Suppressor macrophage treated with lipopolysaccharide for 4 hours (primary cell): ENCODE results near the gene CCNYL1.
A peak's percentile ranks its signal among the peaks of the same experiment; 100 is the strongest.
"Not testable (repeated sequence)": the region's sequence is repeated elsewhere in the genome, so short reads cannot be mapped to it uniquely, and the experiment has no call there.

ENCODE experiments used
- DNase-seq: peaks from one replicate; pipeline ENCODE4 v3.0.0-alpha.2; 2020

Gene CCNYL1

DNA sequence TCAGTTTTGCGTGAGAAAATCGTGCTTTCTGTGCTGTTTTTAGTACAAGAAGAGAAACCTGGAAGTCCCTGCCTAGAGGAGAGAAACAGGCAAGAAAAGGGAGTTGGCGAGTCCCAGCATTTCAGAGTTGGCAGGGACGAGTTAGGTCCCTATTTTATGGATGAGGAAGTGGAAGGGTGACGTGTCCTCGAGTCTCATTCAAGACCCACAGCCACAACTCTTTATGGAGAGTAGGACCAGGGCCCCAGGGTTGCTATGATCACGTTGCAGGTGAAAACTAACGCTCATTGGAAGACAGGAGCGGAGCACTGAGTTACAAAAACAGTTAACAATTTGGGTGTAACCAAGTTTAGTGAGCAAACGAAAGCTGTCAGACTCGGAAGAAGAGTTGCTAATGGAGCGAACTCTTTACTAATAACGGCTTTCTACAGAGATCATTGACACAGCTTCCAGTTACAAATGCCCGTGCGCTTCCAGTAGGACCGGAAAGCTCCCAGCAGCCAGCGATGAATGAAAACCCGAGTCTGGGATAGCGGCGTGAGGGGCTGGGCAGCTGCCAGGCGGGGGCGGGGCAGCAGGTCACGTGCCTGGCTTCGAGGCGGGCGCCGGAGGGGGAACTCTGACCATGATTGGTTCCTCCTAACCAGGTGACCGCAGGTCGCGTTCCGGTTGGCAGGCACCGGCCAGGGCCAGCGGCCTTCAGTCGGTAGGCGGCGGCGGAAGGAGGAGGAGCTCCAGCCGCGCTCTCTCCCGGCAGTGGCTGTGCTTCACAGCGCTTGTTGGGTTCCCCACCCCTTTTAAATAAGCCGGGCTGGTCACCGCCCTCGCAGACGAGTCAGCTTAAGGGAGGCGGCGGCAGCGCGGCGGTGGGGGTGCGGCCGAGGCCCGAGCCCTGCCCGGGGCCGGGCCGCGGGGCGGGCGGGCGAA is at the start of gene CCNYL1:
Gene CCNYL1, plus strand, starts transcription at position 827 of the 927 bp plus-strand sequence. CDS start 257 bp downstream, outside the sequence.
- DNase-seq, result peak; percentile 99

DNA sequence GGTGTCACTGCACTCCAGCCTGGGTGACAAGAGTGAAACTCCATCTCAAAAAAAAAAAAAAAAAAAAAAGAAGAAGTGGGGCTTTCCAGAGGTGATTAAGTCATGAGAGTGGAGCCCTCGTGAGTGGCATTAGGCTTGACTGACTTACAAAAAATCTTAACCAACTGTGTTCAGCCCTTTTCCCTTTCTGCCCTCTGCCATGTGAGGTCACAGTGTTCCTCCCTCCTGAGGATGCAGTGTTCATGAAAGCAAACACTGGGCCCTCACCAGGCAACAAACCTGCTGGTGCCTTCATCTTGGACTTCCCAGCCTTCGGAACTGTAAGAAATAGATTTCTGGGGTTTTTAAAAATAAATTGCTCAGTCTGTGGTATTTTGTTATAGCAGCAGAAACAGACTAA is 49.2 kb upstream of the CCNYL1 start:
- DNase-seq, result peak; percentile 93

DNA sequence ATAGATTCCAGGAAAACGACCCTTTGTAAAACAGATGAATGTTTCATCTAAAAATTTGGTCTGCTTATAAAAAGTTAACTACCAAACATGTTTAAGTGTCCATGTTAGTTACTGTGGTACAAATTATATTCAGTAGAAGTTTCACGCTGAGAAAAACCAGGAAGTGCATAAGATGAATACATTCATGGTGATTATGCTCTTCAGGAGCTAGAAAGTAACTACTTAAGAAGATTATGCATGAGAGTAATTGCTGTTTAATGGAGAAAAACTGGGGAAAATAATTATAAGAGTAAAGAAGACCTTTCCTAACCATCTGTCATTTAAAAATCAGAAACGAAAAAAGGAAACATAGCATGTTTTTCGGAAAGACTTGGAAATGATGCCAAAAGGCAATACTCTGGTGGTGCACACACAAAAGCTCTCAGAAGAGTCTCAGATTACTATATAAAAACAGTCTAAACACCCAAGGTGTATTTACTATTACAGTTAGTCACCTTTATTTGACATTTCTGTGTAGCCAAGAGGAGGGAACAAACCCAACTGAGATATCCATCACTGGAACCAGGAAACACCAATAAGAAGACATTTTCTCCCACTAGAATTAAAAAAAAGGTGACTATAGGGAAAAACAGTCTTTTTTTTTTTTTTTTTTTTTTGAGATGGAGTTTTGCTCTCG is 47.4 kb upstream of the CCNYL1 start:
- peak; percentile 28 for DNase-seq

DNA sequence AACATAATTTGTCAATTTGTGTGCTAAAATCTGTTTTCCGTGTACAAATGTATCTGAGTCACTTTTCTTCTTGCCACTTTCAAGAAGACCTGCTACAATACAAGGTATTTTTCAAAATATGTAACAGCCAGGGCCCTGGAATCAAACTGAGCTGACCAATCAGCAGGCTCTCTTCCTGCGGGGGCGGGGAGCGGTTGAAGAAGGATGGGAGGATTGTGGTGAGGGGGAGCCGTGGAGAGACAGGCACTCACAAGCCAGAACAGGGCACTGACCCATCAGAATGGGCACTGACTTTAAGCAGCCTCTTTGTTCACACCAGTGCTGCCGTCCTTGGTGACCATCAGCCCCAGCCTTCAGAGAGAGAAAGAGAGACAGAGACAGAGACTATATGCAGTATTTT is 40.6 kb upstream of the CCNYL1 start:
- DNase-seq, result no peak

DNA sequence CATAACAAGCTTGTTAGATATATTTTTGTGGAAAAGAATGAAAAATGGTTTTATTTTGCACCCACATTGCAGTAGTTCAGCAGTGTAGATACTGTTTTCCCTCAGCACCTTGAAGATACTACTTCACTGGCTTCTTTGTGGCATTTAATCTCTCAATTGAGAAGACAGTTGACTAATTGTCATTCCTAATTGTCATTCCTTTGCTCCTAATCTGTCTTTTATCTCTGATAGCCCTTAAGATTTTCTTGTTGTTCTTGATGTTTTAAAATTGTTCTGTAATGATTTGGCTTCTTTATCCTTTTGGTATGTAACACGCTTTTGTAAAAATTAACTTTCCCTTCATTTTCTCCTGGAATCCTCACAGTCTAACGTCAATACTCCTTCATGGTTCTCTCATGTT is 38.0 kb upstream of the CCNYL1 start:
- no peak for DNase-seq

DNA sequence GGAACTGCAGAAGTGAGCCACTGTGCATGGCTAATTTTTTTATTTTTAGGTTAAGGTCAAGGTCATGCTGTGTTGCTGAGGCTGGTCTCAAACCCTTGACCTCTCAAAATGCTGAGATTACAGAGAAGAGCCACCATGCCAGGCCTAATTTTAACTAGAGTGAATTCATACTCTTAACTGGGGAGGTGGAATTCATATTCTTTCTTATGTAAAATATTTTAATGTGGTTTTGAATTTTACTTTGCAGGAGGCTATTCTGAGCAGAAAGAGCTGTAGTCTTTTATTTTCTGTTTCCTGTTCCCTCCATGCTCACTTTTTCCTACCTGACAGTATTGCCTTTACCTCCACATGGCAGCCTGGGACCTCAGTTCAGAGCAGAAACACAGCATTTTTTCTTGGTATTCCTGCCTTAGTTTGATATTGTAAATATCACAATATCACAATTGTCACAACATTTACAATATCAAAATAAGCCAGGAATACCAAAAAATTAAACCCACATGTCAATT is 37.1 kb upstream of the CCNYL1 start:
- no peak for DNase-seq

DNA sequence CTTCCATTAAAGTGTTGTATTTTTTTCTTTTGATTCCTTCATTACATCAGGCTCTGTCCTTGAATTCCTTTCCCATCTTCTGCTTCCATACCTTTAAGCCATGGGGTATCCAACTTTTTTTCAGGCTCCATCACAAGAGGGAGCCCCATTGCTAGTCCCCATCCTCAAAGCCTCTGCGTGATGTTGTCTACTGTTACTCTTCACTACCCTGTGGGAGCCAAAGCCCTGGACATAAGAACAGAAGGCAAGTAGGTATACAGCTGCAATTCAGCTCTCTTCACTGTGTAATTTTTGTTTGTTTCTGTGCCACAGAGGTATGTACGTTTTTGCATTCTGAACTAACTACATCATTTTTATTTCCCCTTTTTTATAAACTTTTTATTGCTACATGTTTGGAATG is 36.6 kb upstream of the CCNYL1 start:
- no peak for DNase-seq

DNA sequence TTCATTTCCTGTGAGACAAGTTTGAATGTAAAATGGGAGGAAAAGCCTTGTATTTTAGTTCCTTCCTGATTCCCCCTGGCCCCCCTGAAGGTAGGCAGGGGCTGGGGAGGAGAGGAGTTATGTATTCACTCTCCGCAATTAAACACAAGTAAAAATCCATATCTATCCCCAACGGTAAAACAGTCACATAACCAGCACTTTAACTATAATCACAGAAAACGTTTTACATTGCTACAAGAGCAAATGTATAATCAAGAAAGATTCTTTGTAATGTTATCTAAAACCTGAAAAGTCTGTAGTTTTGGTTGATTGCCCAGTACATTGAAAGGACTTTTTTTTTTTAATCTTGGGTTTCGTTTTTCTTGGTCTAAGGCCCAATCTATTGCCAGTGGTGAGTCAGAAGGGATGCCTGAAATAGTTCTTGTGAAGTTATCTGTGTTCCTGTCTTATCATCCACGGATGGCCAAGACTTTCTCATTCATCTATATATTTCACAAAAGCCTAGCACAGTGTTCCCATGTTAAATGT is 34.5 kb upstream of the CCNYL1 start:
- DNase-seq, result no peak

DNA sequence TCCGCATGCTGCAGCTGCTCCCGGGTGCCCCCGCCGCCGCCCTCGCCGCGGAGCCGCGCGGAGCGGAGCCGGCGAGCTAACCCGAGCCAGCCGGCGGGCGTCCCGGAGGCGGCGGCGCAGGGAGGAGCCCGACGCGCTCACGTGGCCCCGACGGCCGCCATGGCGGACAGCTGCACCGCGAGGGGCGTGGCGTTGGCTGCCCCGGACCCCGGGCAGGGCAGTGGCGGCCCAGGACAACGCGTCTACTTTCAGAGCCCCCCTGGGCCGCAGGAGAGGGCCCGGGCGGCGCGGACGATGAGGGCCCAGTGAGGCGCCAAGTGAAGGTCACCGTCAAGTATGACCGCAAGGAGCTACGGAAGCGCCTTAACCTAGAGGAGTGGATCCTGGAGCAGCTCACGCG is 30.0 kb upstream of the CCNYL1 start:
- DNase-seq, result no peak

DNA sequence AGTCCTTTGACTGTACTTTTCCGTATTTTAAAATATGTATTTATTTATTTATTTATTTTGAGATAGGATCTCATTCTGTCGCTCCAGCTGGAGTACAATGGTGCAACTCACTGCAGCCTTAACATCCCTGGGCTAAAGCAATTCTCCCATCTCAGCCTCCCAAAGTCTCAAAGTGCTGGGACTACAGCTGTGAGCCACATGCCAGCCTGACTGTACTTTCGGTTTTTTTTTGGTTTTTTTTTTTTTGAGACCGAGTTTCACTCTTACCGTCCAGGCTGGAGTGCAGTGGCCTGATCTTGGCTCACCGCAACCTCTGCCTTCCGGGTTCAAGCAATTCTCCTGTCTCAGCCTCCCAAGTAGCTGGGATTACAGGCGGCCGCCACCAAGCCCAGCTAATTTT is 28.9 kb upstream of the CCNYL1 start:
- no peak for DNase-seq

DNA sequence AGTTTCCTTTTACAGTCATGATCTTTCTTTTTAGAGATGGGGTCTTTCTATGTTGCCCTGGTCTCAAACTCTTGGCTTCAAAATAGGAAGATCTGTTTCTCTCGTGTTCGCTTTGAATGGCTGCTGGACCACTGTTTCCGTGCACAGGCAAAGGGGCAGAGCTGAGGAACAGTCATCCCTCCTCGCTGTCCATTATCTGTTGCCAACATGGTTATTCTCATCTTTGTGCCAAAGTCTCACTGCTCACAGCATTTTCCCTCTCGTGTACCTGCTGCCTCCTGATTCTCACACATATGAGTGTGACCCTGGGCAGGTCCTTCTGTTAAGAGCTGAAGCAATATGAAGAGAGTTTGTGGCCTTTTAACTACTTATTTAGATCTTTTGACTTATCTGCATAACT is 28.0 kb upstream of the CCNYL1 start:
- no peak for DNase-seq

DNA sequence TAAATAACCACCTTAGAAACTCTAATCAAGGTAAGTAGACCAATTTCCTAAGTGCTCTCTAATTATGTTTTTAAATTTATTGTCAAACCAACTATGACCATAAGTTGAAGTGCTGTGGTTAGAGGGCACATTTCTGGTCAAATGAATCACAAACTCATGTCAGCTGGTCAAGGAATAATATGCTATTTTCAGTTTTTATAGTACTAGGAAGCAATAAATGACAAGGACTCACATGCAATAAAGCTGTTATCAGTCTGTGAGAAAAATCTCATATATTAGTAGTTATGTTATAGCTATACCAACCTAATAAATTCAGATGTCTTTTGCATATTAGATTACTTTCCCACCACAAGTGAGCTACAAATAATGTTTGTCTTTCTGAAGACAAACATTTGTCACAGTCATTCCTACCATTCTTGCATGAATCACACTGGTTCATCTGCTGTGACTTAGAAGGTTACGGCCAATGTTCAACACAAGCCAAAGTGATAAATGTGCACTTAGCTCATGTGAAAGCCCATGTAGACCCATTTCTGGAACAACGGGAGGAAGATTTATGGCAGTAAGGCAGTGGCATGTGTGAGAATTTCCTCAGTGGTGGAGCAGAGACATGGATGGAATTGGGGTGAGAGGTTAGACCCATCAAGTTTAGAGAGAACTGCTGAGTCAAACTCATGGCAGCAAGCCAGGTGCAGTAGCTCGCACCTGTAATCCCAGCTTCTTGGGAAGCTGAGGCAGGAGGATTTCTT is 27.4 kb upstream of the CCNYL1 start:
- peak; percentile 48 for DNase-seq

DNA sequence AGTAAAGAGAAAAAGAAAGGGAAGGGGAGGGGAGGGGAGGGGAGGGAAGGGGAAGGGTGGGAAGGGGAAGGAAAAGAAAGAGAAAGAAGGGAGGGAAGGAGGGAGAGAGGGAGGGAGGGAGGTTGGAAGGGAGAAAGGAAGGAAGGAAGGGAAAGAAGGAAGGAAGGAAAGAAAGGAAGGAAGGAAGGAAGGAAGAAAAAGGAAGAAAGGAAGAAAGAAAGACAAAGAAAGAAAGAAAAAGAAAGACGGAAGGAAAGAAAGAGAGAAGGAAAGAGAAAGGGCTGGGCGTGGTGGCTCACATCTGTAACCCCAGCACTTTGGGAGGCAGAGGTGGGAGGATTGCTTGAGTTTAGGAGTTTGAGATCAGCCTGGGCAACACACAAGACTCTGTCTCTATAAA is 24.6 kb upstream of the CCNYL1 start:
- DNase-seq, result no peak

DNA sequence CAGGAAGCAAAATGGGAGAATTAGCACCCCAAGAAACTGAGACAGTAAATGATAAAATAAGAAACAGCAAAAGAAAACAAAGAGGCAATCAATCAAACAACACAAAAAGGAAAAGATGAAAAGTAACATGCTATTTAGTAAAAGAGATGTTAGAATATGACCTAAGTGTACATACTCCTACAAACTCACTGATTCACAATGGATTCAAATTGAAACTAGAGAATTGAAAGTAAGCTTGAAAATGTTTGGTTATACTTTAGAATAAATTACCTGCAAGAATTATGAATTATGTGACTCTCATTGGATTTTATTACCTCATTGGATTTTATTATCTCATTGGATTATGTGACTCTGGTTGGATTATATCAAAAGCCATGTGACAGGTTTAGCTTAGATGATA is 22.8 kb upstream of the CCNYL1 start:
- peak; percentile 31 for DNase-seq

DNA sequence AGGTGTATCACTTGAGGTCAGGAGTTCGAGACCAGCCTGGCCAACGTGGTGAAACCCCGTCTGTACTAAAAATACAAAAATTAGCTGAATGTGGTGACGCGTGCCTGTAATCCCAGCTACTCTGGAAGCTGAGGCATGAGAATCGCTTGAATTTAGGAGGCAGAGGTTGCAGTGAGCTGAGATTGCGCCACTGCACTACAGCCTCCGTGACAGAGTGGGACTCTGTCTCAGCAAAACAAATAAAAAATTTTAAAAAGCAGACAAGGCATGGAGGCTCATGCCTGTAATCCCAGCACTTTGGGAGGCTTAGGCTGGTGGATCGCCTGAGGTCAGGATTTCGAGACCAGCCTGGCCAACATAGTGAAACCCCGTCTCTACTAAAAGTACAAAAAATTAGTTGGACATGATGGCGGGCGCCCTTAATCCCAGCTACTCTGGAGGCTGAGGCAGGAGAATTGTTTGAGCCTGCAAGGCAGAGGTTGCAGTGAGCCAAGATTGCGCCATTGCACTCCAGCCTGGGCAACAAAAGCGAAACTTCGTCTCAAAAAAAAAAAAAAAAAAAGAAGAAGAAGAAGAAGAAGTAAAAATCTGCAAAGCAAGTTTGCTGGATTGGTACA is 20.5 kb upstream of the CCNYL1 start:
- peak; percentile 21 for DNase-seq

DNA sequence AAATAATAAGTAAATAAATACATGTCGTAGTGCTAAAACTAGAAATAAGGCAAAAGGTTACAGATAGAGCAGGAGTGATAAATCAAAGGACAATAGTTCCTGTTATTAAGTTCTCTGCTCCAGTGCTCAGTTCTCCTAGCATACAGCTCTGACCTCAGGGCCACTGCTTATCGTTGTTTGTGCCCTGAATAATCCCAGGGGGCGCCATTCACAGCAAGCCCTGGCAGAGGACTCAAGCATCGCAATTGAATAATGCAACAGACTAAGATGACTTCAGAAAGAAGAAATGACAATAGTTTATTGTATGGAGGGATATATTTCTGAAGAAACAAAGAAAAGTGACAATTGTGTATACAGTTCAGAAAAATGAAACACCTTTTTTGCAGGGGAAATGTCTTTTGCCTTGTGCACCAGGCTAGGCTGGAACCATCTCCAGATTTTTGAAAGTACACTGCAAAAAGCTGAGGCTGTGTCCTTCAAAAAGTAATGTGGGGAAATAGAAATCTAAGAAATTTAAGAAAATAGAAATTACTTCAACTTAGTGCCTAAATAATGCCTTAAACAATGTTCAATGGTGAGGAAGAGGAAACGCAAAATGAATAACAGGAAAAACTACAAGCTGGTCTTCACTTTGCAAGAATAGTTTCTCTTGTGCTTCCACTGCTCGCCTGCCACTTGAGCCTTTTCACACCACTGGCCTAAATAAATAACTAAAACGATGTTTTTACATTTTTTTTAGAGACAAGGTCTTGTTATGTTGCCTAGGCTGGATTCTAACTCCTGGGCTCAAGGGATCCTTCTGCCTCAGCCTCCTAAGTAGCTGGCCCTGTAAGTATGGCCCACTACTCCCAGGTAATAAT is 19.0 kb upstream of the CCNYL1 start:
- peak; percentile 71 for DNase-seq

DNA sequence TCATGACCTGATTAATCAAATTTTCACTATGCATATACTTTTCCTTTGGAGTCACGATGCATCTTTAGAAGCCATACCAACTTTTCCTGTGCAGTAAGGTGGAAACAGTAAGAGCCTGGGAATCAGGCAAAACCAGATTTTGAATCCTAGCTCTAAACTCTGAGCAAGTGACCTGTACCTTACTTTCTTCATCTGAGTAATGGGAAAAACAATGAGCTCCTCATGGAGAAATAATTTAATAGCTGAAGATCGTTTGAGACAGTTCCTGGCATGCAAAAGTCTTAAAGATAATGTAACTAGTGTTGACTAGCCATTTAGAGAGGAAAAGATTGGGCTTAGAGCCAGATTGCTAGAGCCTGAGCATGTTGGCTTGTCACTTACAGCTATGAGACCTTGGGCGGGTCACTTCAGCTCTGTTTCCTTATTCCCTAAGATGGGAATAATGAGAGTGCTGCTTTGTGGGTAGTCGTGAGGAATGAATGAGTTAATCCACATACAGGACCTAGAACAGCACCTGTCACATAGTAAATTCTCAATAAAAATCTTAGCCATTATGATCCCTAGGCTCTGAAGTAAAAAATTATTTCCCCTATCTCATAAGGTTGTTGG is 17.7 kb upstream of the CCNYL1 start:
- DNase-seq, result no peak

DNA sequence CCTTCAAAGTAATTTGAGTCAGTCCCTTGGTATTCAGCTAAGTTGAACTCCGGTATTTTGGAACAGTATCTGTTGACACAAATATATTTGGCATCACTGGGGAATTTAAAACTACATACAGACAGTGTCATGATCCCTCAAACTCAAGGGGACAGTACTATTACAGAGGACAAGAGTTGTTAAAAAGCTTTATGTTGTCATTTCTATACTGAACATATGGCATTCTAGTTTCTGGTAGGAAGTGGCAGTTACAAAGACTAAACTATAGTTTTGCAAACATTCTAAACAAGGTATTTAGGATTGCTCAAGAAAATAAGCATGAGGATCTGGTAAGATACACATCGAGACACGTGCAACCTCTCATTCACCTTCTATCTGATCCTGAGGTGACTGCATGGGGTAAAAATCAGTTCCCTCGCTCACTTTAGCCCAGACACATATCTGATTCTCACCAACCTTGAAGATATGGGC is 16.6 kb upstream of the CCNYL1 start:
- no peak for DNase-seq

DNA sequence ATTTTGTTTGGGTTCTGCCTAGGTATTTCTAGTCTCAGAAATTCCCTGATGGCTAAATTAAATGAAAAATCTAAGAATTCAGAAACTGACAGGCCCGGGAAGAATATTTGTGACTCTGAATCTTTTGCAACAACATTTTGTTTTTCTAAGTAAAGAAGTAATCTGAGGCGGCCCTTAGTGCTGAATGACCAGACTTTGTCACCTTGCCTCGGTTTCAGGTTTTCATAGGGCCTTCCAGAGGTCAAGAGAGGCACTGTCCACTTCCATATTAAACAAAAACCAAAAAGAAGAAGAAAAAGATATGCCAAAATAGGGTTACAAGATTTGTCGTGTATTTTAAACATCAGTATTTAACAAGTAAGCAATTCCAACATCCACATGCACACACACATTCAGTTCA is 16.1 kb upstream of the CCNYL1 start:
- no peak for DNase-seq

DNA sequence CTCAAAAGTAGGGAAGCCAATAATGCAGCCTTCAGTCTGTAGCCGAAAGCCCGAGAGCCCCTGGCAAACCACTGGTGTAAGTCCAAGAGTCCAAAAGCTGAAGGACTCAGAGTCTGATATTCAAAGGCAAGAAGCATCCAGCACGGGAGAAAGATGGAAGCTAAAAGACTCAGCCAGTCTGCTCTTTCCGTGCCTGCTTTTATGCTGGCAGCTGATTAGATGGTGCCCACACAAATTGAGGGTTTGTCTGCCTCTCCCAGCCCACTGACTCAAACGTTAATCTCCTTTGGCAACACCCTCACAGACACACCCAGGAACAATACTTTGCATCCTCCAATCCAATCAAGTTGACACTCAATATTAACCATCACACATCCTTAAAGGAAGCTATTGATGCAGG is 14.5 kb upstream of the CCNYL1 start:
- DNase-seq, result not testable (repeated sequence)

DNA sequence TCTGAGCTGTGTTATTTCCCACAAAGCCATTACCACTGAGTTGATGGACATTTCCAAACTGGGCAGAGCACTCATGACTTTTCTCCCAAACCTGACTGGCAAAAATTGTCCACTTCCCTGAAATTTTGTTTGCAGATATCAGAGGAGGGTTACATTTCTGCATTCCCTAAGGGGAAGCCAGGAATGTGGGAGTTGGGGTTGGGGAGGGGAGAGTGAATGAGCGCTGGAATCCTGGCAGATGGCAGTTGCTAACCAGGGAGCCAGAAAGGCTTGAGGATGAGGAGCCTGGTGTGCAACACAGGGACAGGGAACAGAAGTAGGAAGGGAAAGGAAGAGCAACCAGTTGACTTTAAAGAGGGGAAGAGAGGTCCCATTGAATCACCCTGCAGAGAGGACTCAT is 14.0 kb upstream of the CCNYL1 start:
- DNase-seq, result no peak
